Activated T-cell treated with anti-CD3 and anti-CD28 coated beads for 24 hours (primary cell): ENCODE data around the gene RPUSD3.
"Not testable (repeated sequence)": the region's sequence is repeated elsewhere in the genome, so short reads cannot be mapped to it uniquely, and the experiment has no call there.

Experiments used
- DNase-seq: peaks from one replicate; pipeline ENCODE4 v3.0.0-alpha.2; 2020; ENCODE audit warnings: low read depth

Gene RPUSD3

DNA sequence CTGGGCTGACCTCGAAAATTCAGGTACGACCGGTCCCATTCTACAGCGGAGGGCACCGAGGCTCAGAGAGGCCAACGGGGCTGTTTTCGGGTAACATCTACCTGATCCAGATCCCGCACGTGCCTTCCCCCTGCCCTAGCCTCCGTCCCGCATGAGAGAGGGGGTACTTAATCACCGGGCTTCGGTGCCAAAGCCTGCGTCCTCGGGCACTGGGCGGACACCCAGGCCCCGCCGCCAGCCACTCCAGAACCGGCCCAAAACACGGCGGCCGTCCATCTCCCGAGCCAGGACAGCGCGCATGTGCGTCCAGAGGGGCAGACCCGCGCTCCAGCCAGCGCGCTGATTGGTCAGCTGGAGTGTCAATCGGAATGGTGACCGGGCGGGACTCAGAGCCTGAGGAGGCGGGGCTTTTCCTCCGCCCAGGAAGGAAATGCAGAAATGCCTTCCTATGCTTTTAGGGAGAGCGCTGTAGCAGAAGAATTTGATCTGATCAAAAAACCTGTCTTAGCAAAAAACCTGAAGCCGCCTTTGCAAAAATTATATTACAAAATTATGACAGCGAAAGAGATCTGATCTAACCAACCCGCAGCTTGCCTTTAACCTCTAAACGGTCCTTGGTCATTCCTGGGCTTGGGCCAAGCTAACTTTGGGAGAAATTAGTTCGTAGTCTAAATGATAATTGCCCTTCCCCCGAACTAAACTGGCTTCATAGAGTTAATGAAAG, at the start of gene RPUSD3:
Gene RPUSD3 (minus strand): TSS at position 294 of the 724 bp plus-strand sequence. CDS start 18 bp downstream, at position 276.
- peak; percentile 94 for DNase-seq

- no peak for DNase-seq
These were observed 47.3 kb upstream of the RPUSD3 start for GRCh38 chr3:9891072-9891622.

GRCh38 chr3:9890249-9891071, 46.7 kb upstream of the RPUSD3 start, which contains the start of gene JAGN1:
Gene JAGN1 (plus strand): TSS chr3:9890610. CDS start chr3:9890723, 113 bp downstream.
- DNase-seq = peak; percentile 89

DNA sequence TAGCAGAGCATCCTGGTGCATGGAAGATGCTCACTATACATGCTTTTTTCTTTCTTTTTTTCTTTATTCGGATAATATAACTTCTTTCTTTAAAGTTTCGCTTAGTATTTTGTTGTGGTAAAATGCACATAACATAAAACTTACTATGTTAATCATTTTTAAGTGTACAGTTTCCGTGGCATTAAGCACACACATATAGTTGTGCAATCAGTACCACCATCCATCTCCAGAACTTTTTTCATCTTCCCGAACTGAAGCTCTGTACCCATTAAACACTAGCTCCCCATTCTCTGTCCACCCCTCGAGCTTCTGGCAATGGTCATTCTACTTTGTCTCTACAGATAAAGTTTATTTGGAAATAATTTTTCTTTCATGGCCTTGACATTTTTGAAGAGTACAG, 45.6 kb upstream of the RPUSD3 start:
- DNase-seq = no peak

DNA sequence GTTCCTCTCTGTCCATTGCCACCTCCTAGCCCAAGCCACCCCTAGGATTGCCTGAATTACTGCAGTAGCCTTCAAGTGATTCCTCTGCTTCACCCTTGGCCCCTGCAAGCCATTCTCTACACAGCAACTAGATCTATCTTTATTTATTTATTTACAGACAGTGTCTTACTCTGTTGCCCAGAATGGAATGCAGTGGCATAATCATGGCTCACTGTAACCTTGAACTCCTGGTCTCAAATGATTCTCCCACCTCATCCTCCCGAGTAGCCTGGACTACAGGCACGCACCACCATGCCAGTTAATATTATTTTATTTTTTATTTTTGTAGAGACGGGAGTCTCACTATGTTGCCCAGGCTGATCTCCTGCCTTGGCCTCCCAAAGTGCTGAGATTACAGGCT, 44.7 kb upstream of the RPUSD3 start:
- DNase-seq = no peak

- DNase-seq = no peak
These were observed 43.7 kb upstream of the RPUSD3 start for GRCh38 chr3:9887480-9887879.

DNA sequence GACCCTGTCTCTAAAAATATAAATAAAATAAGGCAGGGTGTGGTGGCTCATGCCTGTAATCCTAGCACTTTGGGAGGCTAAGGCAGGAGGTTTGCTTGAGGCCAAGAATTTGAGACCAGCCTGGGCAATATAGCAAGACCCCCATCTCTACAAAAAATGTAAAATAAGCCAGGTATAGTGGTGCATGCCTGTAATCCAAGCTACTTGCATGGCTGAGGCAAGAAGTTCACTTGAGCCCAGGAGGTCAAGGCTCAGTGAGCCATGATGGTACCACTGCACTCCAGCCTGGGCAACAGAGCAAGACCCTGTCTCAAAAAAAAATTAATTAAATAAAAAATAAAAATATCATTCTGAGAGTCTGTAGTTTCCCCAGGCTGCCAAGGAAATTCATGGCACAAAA, 42.5 kb upstream of the RPUSD3 start:
- no peak for DNase-seq

GRCh38 chr3:9884555-9885165, 40.9 kb upstream of the RPUSD3 start:
- DNase-seq = no peak

DNA sequence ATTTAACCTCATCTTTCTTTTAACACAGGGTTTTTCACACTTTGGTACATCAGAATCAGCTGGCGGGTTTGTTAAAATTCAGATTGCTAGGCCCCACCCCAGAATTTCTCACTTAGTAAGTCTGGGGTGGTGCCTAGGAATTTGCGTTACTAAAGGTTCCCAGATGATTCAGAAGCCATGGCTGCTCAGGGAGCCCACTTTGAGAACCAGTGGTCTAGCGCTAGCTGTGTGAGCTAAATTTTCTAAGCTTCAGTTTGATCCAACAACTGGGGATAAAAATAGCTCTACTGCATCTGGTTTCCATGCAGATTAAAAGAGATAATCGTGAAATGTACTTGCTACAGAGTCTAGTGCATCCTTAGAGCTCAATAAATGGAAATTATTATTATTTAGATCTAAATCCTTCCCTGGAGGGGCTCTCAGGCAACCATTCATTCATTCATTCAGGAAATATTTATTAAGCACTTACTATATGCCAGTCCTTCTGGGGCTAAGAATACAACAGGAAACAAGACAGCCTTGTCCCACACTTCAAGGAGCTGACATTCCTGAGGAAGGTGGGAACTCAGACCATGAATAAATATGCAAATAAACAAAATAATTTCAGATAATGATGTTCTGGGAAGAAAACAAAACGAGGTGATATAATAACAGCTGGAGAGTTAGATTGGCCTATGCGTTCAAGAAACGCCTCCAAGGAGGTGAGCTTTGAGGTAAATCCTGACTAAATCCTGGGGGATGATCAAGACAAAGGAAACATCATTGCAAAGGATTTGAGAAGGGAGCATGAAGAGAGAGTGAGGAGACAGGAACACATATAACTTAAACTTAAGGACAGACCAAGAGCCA, 40.1 kb upstream of the RPUSD3 start:
- DNase-seq = no peak

- DNase-seq = no peak
These were observed 37.6 kb upstream of the RPUSD3 start for GRCh38 chr3:9881441-9881840.

DNA sequence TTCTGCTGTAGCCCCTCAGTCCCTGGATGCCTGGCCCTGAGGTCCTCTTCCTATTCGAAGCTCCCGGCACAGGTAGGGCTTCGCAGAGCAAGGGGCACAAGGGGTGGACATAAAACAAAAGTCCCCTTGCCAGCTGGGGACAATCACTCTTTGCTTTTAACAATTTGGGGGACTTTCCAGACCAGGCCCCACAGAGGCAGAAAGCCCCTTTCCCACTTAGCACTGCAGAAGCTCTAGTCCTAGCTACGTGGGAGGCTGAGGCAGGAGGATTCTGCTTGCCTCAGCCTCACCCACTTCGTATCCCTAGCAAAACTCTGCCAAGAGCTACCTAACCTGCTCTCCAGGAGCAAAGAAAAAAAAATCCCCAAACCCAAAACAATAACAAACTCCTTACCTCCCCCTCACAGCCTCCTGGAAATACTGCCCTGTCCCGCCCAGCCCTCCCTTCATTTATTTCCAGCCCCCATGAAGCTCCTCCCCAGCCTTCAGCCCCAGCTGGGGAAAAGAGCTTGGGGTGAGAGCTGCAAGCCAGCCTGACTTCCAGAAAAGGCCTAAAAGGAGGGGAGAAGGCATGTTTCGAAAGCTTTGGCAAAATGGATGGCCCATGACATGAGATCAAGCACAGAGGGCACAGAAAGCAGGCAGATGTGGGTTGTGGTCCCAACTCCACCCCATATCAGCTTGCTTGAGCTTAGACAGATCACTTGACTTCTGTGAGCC, 36.2 kb upstream of the RPUSD3 start, which contains the start of gene CIDEC:
Gene CIDEC (minus strand): TSS at position 424 of the 720 bp plus-strand sequence. CDS start 1,767 bp downstream, outside the sequence.
- no peak for DNase-seq

GRCh38 chr3:9878700-9879099, 34.9 kb upstream of the RPUSD3 start:
- DNase-seq = no peak

GRCh38 chr3:9876991-9877390, 33.2 kb upstream of the RPUSD3 start:
- no peak for DNase-seq

GRCh38 chr3:9876255-9876654, 32.4 kb upstream of the RPUSD3 start:
- not testable (repeated sequence) for DNase-seq

DNA sequence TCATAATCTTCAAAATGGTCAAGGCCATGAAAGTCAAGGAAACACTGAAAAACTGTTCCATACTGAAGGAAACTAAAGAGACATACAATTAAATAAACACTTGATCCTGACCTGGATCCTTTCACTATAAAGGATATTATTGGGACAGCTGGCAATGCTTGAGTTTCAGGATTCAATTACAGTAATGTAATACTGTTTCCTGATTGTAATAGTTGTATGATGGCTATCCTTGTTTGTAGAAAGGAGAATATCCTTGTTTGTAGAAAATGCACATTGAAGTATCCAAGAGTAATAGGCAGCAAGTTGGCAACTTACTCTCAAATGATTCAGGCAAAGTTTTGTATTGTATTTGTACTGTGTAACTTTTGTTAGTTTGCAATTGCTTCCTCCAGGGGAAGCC, 31.6 kb upstream of the RPUSD3 start:
- DNase-seq = no peak

- DNase-seq = not testable (repeated sequence)
These were observed 28.3 kb upstream of the RPUSD3 start for GRCh38 chr3:9872067-9872466.

DNA sequence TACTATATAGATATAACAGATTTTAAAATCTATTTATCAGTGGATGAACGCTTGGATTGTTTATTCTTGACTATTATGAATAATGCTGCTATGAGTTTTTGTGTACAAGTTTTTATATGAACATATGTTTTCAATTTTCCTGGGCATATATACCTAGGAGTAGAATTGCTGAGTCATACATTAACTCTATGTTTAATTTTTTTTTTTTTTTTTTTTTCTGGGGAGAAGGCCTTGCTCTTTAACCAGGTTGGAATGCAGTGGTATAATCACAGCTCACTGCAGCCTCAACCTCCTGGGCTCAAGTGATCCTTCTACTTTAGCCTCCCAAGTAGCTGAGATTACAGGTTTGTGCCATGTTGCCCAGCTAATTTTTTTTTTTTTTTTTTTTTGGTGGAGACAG, 27.2 kb upstream of the RPUSD3 start:
- DNase-seq = no peak

GRCh38 chr3:9869955-9870354, 26.1 kb upstream of the RPUSD3 start:
- no peak for DNase-seq

DNA sequence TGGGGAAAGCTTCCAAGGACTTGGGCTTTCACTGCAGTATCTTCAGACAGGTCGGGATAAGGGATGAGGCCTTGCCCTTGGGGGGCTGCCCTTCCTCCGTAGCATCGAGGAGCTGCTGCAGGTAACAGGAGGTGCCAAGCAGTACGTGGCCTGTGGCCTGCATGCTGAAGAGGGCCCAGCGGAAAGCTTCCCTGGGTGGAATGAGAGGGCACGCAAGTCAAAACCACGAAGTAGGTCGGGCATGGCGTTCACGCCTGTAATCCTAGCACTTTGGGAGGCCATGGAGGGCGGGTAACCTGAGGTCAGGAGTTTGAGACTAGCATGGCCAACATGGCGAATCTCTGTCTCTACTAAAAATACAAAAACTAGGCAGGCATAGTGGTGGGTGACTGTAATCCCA, 23.3 kb upstream of the RPUSD3 start:
- DNase-seq = no peak

- no peak for DNase-seq
These were observed 22.8 kb upstream of the RPUSD3 start for GRCh38 chr3:9866639-9867038.
